ENCODE results near the gene NGEF.
"Not testable (repeated sequence)": the region's sequence is repeated elsewhere in the genome, so short reads cannot be mapped to it uniquely, and the experiment has no call there.

NGEF gene

DNA sequence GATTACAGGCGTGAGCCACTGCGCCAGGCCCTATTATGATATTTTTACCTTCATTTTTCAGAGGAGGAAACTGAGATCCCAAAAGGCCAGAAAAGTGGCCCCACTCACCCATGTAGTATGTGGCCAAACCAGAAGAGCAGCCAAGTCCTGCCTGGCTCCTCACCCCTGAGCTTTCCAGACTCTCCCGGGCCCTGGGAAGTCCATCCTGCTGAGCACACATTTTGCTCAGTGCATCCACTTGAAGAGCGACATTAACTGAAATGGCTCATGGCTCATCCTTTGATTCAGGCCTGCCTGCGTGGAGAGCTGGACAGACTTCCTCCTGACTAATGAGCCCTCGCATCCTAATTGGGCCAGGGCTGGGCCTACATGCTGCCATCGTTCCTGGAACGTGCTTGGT is 9.5 kb upstream of the NGEF start:
- no peak for DNase-seq

DNA sequence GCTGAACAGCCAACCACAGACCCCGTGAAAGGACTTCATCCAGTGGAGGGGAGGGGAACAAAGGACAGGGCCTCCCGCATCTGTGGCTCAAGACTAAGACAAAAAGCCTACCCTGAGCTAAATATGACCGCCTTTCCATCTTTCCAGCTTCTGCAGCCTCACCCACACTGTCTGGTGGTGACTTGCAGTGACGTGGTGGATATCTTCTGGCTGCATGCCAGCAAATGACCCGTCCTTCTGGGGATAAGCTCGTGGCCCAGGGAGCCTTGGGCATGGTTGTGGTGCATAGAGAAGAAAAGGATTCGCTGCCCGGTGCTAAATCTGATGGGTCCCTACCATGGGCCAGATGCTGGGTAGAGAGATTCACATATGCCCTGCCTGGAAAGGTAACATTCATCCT is 8.7 kb upstream of the NGEF start:
- no peak for DNase-seq

DNA sequence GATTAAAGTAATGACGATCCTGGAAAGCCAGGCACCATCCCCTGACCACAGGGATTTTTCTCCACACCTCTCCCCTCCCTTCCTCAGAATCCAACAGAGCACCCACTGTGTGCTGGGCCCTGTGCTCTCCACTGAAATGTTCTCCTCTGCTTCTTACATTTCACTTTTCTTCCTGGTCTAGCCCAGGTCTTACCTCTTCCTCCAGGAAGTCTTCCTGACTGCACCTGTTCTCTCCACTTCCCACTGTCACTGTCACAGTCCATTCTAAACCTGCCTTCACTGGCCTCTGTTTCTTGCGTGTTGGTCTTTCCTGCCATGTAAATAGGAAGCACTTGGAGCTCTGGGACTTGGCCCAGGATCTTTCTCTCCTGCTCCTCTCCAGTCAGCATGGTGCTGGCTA is 7.4 kb upstream of the NGEF start:
- no peak for DNase-seq

GRCh38 chr2:233019610-233020009 is 6.6 kb upstream of the NGEF start:
- not testable (repeated sequence) for DNase-seq

GRCh38 chr2:233017947-233018346 is 4.9 kb upstream of the NGEF start:
- no peak for DNase-seq

GRCh38 chr2:233015019-233015645 is 2.1 kb upstream of the NGEF start:
- DNase-seq: no peak

- DNase-seq: no peak
Measured at GRCh38 chr2:233013650-233014049, 594 bp upstream of the NGEF start.

GRCh38 chr2:233012301-233012971 is 620 bp downstream of the NGEF start:
- DNase-seq: no peak

DNA sequence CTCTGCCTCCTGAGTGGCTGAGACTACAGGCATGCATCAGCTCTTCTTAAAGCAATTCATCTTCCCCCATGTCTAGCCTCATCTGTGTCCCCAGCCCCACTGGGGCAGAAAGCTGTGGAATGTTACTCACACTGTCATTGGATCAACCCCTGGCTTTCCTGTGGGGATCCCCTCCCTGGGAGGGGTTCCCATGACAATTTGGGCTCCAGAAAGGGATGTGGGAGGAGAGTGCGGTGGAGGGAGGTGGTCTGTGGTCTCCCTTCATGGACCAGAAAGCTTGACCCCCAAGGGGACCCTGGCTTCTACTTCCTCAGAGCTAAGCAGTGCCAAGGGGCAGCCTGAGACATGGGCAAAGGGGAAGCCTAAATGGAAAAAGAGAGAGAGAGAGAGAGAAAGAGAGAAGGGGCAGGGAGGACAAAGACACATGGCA is 1.3 kb downstream of the NGEF start:
- no peak for DNase-seq

DNA sequence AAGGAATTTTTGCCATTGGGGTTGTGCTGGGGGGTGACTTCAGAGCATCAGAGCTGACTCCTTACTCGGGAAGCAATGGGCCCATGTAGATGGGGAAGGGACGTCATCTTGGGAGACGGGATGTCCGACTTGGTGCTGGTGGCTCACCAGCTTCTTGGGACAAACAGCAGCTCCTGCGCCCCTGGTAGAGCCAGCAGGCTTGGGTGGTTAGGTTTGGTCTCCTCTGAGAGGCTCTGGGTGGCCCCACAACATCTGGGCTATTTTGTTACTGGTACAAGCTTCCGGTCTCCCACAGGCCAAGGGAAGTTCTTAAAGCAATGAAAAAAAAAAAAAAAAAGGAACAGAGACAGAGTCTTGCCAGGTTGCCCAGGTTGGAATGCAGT is 1.8 kb downstream of the NGEF start:
- DNase-seq: no peak

DNA sequence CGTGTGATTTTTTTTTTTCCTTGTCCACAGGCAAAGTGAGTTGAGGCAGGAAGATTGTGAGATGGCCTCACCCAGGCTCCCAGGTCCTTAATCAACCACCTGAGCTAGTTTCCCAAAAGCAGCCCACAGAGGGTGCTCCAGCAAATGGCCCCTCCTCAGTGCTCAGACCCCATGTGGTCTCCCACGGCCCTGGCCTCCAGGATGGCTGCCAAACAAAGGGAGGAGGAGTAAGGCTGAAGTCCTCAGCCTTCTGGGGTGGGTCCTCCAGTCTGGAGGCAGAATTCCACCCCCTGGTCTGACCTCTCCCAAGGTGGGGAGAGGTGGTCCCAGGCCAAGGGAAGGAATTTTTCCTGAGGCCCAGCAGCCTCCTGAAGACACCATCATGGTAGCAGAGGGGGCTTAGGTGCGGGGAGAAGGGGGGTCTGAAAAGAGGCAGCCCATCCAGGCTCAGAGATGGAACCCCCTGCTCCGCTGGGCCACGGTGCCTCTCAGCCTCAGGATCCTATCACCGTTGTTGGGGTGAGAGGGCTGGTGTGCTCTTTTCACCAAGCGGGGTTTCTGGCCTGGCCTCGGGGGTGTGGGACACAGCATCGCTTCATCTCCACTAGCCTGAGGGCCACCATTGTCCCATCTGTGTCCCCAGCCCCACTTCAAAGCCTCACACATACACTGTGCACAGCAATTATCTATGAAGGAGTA is 2.3 kb downstream of the NGEF start:
- no peak for DNase-seq

DNA sequence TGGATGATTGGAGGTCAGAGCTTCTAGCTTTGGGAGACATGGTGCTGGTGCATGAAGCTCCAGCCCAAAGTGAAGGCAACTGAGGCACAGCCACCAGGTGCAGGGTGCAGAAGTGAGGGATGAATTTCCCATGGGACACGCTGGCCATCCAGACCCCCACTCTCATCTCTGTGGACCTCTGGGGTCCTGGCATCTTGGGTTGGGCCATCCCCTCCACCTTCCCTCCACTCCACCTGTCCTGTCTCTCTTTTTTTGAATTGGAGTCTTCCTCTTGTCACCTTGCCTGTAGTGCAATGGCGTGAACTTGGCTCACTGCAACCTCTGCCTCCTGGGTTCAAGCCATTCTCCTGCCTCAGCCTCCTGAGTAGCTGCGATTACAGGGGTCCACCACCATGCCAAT is 3.4 kb downstream of the NGEF start:
- DNase-seq: no peak

DNA sequence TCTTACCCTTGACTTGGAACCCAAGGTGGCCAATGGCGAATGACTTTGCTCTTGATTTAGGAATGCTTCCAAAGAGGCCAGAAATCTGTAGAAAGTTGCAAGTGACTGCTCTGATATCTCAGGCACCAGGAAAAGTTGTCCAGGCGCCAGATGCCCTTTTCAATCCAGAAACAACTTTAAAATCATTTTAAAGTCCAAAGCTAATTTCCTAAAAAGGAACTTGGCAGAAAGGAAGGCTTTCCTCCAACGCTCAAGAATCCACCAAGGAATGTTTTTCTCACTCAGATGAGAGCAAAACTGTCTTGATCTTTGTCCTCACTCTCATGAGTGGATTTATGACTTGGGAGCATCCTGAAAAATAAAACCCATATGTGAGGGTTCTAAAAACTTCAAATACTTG is 5.3 kb downstream of the NGEF start:
- no peak for DNase-seq

DNA sequence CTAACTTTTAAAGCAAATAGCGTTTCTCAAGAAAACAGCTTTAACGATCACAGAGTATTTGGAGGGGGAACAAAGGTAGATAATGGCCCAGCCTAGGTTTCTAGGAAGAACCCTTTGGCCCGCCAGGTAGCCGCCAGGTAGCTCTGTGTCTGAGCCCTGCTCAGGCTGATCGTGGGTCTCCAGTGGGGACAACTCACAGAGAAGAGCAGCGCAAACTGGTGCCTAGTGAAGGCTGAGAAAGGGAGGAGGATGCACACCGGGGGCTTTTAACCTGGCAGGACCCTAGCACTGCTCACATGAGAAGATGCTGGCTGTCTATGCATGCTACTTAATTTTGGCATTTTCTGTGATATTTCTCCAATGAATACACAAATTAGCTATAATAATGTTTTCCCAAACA is 5.8 kb downstream of the NGEF start:
- DNase-seq: no peak

GRCh38 chr2:233006648-233007047 is 6.4 kb downstream of the NGEF start:
- DNase-seq: no peak

DNA sequence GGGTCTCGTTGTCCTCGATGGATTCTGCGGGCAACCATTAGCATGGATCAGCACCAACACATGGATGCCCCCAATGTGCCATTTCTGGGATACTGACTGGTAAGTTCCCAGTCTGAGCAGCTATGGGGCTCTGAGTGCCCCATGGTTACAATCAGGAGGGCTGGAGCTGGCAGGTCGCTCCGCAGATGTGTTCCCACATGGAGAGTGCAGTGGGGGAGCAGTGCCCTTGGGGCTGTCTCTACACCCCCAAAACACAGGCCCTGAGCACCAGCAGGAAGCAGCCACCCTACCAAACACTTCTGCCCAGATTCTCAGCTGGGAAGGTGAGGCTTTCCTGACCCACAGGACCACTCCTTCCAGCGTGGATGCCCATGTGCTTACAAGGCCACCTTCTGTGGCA is 8.0 kb downstream of the NGEF start:
- DNase-seq: no peak

DNA sequence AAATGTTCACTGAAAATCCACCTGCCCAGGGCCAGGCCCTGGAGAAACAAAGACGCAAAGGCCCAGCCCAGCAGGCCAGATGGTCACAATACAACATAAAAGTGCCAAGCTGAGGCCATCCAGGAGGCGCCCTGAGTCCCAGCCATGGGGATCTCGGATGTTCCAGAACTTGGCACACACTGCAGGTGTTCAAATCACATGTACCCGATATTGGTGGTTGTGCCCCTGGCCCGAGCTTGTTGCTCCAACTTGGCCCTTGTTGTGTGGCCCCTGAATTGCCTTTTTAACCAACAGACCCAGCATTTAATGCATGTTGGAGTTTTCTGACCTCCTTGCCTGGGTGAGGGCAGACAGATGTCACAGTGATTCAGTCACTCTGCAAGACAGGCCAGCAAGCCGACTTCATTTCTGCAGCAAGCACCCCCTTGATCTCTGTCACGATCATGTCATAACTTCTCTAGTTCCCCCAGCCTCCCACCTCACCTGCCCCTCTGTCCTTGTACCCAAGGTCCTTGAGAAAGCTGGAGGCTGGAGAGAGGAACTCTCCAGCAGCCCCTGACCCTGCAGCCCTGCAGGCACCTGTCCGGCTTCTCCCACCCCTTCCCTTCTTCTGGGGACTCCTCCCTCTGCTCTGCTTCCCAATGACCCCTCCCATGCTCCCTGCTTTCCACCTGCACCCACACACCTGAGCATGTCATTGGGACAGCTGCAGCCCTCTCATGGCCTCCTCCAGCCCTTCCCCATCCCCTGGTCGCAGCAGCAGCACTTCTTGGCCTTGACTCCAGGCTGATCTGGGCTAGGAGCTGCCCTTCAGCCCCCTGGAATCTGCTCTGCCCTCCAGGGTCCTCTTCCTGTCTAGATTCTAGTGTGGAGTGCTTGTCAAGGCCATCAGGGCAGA is 9.1 kb downstream of the NGEF start:
- no peak for DNase-seq

- DNase-seq: no peak
Measured at GRCh38 chr2:233002829-233003657, 10.0 kb downstream of the NGEF start.

GRCh38 chr2:233000886-233001750 is 11.9 kb downstream of the NGEF start:
- DNase-seq: no peak

GRCh38 chr2:232999354-232999753 is 13.7 kb downstream of the NGEF start:
- DNase-seq: no peak

DNA sequence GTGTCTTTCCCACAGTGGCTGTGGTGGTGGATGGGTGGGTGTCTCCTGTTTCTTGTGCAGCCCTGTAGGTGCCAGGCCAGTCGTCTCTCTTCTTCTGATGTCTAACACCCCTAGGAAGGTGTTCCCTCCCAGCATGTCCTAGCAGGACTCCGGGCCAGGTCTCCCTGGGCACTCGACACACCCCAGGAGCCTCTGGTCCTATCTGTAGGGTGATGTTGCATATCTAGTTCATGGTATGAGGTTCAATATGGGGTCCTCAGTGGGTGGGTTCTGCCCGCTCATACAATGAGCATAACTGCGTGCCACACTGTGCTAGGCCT is 14.4 kb downstream of the NGEF start:
- no peak for DNase-seq
